ENCODE measurements around the gene ELK4. TPM values are rescaled to one million over a fixed set of nuclear protein-coding genes. Genes with fewer than 3 reads are reported as not detected.

Gene ELK4
- total and polyA plus RNA-seq, 2 of the 8 experiments (the other 6 are each of a cell fraction or from before 2014, with no cell fraction given), result 2.9 to 26.3 TPM

DNA sequence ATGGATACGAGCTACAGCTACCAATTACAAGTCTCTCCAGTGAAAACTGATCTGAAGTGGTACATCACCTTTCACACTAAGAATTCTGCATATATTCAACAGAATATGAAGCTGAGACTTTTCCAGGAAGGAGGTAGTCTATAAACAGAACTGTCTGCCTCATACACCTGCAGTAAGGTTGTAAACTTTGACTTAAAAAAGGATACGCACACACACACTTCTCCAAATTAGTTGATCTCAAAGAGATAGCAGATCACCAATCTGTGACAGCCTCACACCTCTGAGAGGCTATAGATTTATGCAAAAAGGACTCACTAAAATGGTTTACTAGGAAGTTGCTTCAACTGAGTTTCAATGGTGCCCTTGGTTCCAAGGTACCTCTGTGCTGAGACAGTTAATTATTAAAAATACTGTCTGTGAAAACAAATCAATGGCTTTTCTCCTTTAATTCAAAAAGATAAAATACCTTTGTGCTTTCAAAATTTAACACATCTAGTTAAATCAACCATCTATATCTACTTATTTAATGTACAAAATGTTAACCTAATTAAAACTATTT, 17.9 kb downstream of the ELK4 start:
- DNase-seq (ENCODE audit: low read depth in 1 of 2, low spot score in 2 of 2), result no peak
- no peak overlapping the region for H3K4ac ChIP-seq (replicated peaks; ENCODE audit: insufficient read length, low read depth, low read length)
- H3K27me3 ChIP-seq (replicated peaks in 1 of 4; ENCODE audit: control insufficient read depth in 3 of 4, extremely low read depth in 1 of 4, insufficient read depth in 3 of 4, low read length in 3 of 4), result peaks cover 0 to 1% (median 0%) of the 10 kb centered on the region in 4 experiments; a peak in 1 of 7 replicates
- H3K23ac ChIP-seq (ENCODE audit: insufficient read length), result no peak overlapping the region
- no peak overlapping the region for H2AFZ ChIP-seq (ENCODE audit: low read length)
- no peak overlapping the region for H3K9ac ChIP-seq (replicated peaks in 1 of 4; ENCODE audit: extremely low read depth in 1 of 4, low read depth in 3 of 4, low read length in 3 of 4)
- ChIA-PET CTCF (ENCODE audit: partially characterized antibody) (interaction anchor here (0.9 to 2.2 kb wide), 5 partner anchors 15 to 44 kb away, joined by 3 to 10 read pairs (median 4); no protein-coding TSS in a partner anchor), POLR2A (ENCODE audit: partially characterized antibody) (interaction anchor here (1.4 kb wide), 1 partner anchor 12 kb away, joined by 5 read pairs; no protein-coding TSS in a partner anchor)
- H2BK12ac ChIP-seq (ENCODE audit: low read depth, low read length), result no peak overlapping the region
- no peak overlapping the region for H4K5ac ChIP-seq (ENCODE audit: insufficient read length, low read depth, low read length)
- no peak overlapping the region for H4K8ac ChIP-seq (ENCODE audit: extremely low read depth, insufficient read depth, low read length)
- H3K79me2 ChIP-seq (ENCODE audit: control insufficient read depth in 1 of 2, insufficient read depth in 2 of 2, low read length in 2 of 2), result peaks cover 0 to 7% of the 10 kb centered on the region in 2 experiments; a peak in 1 of 4 replicates
- no peak overlapping the region for H4K91ac ChIP-seq (replicated peaks; ENCODE audit: insufficient read length, low read length)
- no peaks in the 10 kb centered on the region for H3K4me1 ChIP-seq (replicated peaks in 1 of 4; ENCODE audit: control insufficient read depth in 3 of 4, insufficient read depth in 4 of 4, low read length in 3 of 4)
- no peak overlapping the region for H3K14ac ChIP-seq (ENCODE audit: insufficient read length)
- no peak overlapping the region for H3K18ac ChIP-seq (ENCODE audit: extremely low read depth, low read length)
- no peaks in the 10 kb centered on the region; the same call in 1 of the 2 replicates for H3K79me1 ChIP-seq (ENCODE audit: low read depth, low read length)
- no peak overlapping the region for H3K56ac ChIP-seq (replicated peaks; ENCODE audit: insufficient read length, low read depth, low read length)
- no peak overlapping the region for H2BK15ac ChIP-seq (ENCODE audit: low read length)
- no peak overlapping the region for H3K27ac ChIP-seq (ENCODE audit: low read depth, low read length)
- H4K20me1 ChIP-seq (replicated peaks in 1 of 2; ENCODE audit: control insufficient read depth in 1 of 2, insufficient read depth in 2 of 2, low read length in 2 of 2), result no peaks in the 10 kb centered on the region
- no peak overlapping the region for H2BK20ac ChIP-seq (ENCODE audit: low read length)
- H2BK120ac ChIP-seq (replicated peaks; ENCODE audit: low read depth, low read length), result no peak overlapping the region
- no peak overlapping the region for H2BK5ac ChIP-seq (ENCODE audit: low read depth, low read length)
- peaks cover 2% of the 10 kb centered on the region; the same call in 1 of the 2 replicates for H3K23me2 ChIP-seq (ENCODE audit: low read depth, low read length)
- WGBS, 2 experiments (ENCODE audit: extremely low coverage in 1 of 2, insufficient coverage in 1 of 2, insufficient read length in 1 of 2, insufficient replicate concordance in 2 of 2, low coverage in 1 of 2, low lambda C conversion rate in 2 of 2, missing lambda C conversion rate in 1 of 2), result 100% methylated on average over 2 of the region's 2 CpGs; no CpG with 5 or more reads in 1 of the 2 experiments
- H3K4me3 ChIP-seq (ENCODE audit: extremely low read depth in 1 of 4, insufficient read depth in 2 of 4, low read depth in 3 of 4, low read length in 4 of 4), result no peak overlapping the region
- H2AK5ac ChIP-seq (ENCODE audit: low read depth, low read length), result no peak overlapping the region
- H3K36me3 ChIP-seq (ENCODE audit: control insufficient read depth in 2 of 4, insufficient read depth in 4 of 4, low read length in 3 of 4), result peaks cover 10 to 65% (median 28%) of the 10 kb centered on the region in 4 experiments; a peak in 7 of 8 replicates
- FAIRE-seq, result no peak
- no peak overlapping the region for H3K4me2 ChIP-seq (ENCODE audit: insufficient read depth in 1 of 2, low read depth in 2 of 2, low read length in 2 of 2)
- H3K9me3 ChIP-seq (ENCODE audit: insufficient read depth in 2 of 2, low read depth in 1 of 2, low read length in 1 of 2), result no peaks in the 10 kb centered on the region
- TF ChIP-seq GTF2F1 (IDR thresholded peaks at IDR 0.05; ENCODE audit: borderline replicate concordance, low read depth, low read length) (no peak), BCL11A (IDR thresholded peaks at IDR 0.05; ENCODE audit: low read depth in 2 of 2, low read length in 2 of 2) (no peak), EP300 (IDR thresholded peaks at IDR 0.05; ENCODE audit: borderline replicate concordance in 1 of 2, low read depth in 2 of 2, low read length in 2 of 2) (no peak), SIX5 (IDR thresholded peaks at IDR 0.05; ENCODE audit: low read depth, low read length) (no peak), TEAD4 (IDR thresholded peaks at IDR 0.05; ENCODE audit: low read depth, low read length) (no peak), HDAC2 (IDR thresholded peaks at IDR 0.05; ENCODE audit: borderline replicate concordance in 1 of 2, low read depth in 2 of 2, low read length in 2 of 2) (no peak), CTBP2 (IDR thresholded peaks at IDR 0.05; ENCODE audit: borderline replicate concordance, insufficient read depth, insufficient read length, low read length) (no peak), GABPA (IDR thresholded peaks at IDR 0.05; ENCODE audit: borderline replicate concordance, insufficient read depth, low read length) (no peak), JUND (IDR thresholded peaks at IDR 0.05; ENCODE audit: low read length) (no peak), NANOG (IDR thresholded peaks at IDR 0.05; ENCODE audit: insufficient read depth, low read depth, low read length, poor library complexity, severe bottlenecking) (no peak)
- TF ChIP-seq, protein P1, sequence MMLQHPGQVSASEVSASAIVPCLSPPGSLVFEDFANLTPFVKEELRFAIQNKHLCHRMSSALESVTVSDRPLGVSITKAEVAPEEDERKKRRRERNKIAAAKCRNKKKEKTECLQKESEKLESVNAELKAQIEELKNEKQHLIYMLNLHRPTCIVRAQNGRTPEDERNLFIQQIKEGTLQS (IDR thresholded peaks at IDR 0.05; ENCODE audit: insufficient read depth, low read depth, low read length), result no peak
